GM10248 (cell line): Measurements from ENCODE around the gene PHF2.

ENCODE experiments used
- CTCF ChIA-PET: fragments of 300-600 bp; sonication (Branson Sonifier 250); formaldehyde crosslinking; extraction: SDS; loops from one replicate; lab custom pipeline; 2021; ENCODE audit warnings: antibody characterized with exemption; lab: Yijun Ruan, JAX
- POLR2A ChIA-PET: fragments of 350-650 bp; sonication (Branson Sonifier 250); formaldehyde crosslinking; extraction: SDS; loops from one replicate; lab custom pipeline; 2020; ENCODE audit warnings: antibody characterized with exemption; lab: Yijun Ruan, JAX
- DNase-seq: peaks from one replicate; pipeline ENCODE4 v3.0.0; 2012; ENCODE audit errors: extremely low spot score
- TF ChIP-seq, protein P1 (sequence below): IDR thresholded peaks from 2 replicates; pipeline ENCODE4 v1.5.1; 2012; ENCODE audit warnings: mild to moderate bottlenecking, low read depth; ENCODE audit errors: extremely low read depth, missing control alignments, control extremely low read depth

The PHF2 gene

DNA sequence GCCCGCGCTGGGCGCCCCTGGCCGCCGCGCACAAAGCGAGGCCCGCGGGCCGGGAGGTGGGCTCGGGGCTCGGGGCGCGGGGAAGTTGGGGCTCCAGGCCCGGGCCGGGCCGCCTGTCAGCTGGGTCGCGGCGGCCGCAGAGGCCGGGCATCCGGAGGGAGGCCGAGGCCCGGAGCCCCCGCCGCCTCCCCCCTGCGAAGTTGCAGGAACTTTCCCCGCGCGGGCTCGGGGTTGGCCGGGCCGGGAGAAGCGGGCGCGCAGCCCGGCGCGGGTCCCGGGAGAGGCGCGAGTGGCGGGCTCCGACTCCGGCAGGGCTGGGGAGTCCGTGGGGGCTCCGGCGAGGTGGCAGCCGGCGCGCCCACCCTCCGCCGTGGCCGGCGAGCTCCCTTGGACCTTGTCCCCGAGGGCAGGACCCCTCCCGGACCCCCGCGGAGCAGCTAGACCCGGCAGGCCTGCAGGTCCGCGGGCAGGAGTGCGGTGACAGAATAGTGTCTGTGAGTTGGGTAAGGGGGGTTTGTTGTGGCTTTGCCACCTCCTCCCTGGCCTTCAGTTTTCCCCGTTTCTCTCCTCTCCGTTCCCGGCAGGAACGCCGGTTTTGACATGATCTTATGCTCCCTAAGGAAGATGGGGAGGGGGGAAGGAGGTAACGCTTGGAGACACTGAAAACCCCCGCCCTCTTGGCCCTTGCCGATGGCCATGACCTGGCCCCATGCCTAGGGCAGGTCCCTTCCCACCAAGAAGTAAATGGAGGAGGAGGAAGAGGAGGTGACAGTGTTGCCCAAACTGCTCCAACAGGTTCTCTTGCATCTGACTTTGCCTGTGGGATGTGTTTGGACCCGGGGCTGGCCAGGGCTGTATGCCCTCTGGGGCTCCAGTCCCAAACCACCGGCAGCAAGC, 942 bp downstream of the PHF2 start:
- peak; percentile 45 for DNase-seq

DNA sequence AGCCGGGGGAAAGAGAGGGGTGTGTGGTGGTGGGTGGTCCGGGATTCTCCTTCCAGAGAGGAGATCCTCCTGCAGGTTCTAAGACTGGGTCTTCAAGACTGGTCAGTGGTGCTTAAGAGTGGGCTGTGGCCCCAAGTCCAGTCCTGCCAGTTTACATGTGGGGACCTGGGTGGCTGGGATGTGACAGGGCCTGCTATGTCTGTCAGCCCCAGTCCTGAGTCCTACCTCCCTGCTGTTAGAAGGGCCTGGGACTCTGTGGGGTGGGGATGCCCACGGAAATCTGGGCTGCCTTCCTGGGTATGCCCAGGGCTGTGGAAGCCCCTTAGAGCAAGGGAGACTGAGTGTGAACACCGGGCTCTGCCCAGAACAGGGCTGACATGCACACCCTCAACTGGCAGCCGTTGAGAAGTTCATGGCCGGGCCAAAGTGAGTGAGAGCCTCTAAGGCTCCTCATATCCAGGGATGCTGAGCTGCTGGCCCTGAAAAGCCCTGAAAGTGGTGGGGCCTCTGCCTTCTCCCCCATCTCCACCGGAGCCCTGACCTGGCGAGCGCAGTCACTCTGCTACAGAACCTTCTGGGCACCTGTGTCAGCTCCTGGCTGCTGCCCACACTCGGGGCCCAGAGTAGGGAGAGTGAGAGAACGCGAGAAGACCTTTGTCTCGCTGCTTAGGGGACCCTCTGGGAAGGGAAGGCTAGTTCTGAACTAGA, 1.7 kb downstream of the PHF2 start:
- CTCF ChIA-PET: interaction anchor here (0.9 to 1.3 kb wide), 2 partner anchors 8 to 12 kb away, joined by 3 to 8 read pairs; no protein-coding TSS in a partner anchor
- TF ChIP-seq, protein P1, sequence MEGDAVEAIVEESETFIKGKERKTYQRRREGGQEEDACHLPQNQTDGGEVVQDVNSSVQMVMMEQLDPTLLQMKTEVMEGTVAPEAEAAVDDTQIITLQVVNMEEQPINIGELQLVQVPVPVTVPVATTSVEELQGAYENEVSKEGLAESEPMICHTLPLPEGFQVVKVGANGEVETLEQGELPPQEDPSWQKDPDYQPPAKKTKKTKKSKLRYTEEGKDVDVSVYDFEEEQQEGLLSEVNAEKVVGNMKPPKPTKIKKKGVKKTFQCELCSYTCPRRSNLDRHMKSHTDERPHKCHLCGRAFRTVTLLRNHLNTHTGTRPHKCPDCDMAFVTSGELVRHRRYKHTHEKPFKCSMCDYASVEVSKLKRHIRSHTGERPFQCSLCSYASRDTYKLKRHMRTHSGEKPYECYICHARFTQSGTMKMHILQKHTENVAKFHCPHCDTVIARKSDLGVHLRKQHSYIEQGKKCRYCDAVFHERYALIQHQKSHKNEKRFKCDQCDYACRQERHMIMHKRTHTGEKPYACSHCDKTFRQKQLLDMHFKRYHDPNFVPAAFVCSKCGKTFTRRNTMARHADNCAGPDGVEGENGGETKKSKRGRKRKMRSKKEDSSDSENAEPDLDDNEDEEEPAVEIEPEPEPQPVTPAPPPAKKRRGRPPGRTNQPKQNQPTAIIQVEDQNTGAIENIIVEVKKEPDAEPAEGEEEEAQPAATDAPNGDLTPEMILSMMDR: no peak
- no peak for DNase-seq
- POLR2A ChIA-PET: no interaction called here

More for the DNA sequence above, 942 bp downstream of the PHF2 start:
- ChIA-PET CTCF (interaction anchor here (1.0 kb wide), 1 partner anchor 11 kb away, joined by 3 read pairs; no protein-coding TSS in a partner anchor), POLR2A (no interaction called here)
- TF ChIP-seq, protein P1: no peak

DNA sequence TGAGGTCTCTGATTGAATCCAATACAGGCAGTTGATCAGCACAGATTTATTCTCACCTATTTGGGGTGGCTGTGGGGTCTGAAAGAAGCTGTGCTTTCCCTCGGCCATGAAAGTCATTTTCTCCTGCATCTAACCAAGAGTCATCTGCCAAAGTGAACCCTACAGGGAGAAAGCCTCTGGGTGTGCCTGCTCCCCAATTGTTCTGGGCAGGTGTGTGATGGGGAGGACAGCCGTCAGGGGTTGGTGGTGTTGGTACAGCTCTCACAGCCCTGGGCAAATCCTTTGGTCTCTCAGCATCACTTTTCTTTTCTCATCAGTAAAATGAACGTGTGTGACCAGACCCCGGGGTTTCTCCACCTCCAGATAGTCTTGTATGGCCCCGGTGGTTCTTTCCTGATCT, 2.5 kb downstream of the PHF2 start:
- TF ChIP-seq, protein P1: no peak
- CTCF ChIA-PET: interaction anchor here (0.9 to 1.3 kb wide), 2 partner anchors 9 to 12 kb away, joined by 3 to 8 read pairs; no protein-coding TSS in a partner anchor
- POLR2A ChIA-PET: no interaction called here
- DNase-seq: no peak

DNA sequence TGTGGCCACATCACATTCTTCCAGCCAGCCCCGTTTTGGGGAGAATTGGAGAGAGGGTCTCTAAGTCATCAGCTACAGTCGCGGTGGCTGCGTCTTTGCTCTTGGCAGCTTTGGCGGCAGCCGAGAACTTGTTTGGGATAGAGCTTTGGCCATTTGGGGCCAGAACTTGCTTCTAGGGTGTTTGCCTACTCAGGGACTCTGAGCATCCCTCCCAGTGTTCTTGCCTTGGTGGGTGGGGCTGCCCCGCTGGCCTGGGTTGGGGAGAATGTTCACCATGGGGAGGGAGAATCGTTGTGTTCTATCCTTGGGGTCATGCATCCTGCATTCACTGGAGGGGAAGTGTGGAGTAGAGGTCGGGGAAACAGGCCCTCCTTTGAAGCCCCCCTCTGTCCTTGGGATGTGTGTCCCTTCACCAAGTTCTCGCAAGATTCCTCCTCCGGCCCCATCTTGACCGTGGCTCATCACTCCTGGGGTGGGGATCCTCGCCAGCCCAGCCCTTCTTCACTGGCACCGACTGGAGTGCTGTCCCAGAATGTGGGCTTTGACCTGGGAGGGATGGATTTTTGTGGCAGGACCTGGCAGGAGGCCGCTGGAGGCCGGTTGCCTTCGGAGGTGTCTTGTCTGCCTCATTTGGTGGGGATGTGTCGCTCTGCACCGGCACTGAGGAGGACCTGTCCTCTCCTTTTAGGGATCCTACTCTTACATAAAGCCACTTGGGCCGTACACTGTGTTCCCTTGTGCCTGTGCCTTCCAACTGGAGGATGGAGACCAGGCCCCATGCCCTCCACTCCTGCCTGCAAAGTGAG, 3.5 kb downstream of the PHF2 start:
- no peak for DNase-seq
- TF ChIP-seq, protein P1: no peak
- ChIA-PET POLR2A (no interaction called here), CTCF (interaction anchor here (1.0 kb wide), 1 partner anchor 14 kb away, joined by 3 read pairs; no protein-coding TSS in a partner anchor)

DNA sequence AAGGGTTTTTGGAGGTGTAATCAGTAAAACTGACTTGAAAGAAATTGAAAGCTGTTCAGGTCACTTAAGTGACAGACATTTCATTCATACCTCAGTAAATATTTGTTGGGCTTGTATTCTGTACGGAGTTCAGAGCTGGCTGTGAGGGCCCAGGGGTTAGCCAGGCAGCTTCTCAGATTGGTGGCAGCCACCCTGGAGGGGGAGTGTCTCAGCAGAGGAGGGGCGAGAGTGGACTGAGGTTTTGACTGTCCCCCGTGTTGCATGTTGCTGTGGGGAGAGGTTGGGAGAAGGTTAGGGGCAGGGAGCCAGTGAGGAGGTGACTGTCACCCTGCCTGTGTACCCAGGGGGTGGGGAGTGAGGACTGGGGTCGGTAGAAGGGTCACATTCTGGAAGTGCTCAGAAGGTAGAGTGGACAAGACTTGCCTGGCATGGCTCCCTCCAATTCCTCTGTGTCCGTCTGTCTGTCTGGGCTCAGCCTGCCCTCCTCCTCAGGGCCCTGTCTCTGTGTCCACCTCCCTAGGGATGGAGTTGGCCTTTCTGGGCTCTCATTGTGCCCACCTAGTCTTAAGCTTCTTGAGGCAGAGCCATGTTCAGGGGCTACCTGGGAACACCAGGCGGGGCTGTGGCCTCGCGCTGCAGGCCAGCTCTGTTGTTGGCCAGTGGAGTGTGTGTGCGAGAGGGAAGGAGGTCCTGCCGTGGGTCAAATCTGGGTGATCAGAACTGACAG, 4.4 kb downstream of the PHF2 start:
- CTCF ChIA-PET: interaction anchor here (1.0 to 3.7 kb wide), 2 partner anchors 14 to 15 kb away, joined by 3 to 20 read pairs; no protein-coding TSS in a partner anchor

More for the DNA sequence above, 4.4 kb downstream of the PHF2 start:
- TF ChIP-seq, protein P1: no peak
- DNase-seq: no peak
- POLR2A ChIA-PET: no interaction called here
